GM23338 (cell line): Measurements from ENCODE around the gene HNRNPAB. TPM values are rescaled to one million over a fixed set of nuclear protein-coding genes. Genes with fewer than 3 reads are reported as not detected.
A peak's percentile ranks its signal among the peaks of the same experiment; 100 is the strongest.

Source experiments
- ATAC-seq: fragments of 200-7000 bp; cut with Tn5 transposase; 3 replicates; pipeline ENCODE4 v1.9.1; 2020
- DNase-seq: peaks from one replicate; pipeline ENCODE4 v3.0.0-alpha.2; 2015; ENCODE audit warnings: low spot score
- H2AFZ ChIP-seq: fragments of 200-600 bp; sonication (generic); 2 replicates; pipeline ENCODE4 v1.8.0; 2016; ENCODE audit warnings: antibody characterized with exemption, mild to moderate bottlenecking, moderate library complexity
- H3F3A ChIP-seq: fragments of 200-600 bp; sonication (generic); replicated peaks from 2 replicates; pipeline ENCODE4 v1.8.0; 2017; ENCODE audit warnings: antibody characterized with exemption, mixed run types, low read depth
- H3K27ac ChIP-seq: fragments of 200-600 bp; sonication (generic); 2 replicates; pipeline ENCODE4 v1.6.1; 2016; ENCODE audit warnings: low read depth
- H3K27me3 ChIP-seq: fragments of 200-600 bp; sonication (generic); 2 replicates; pipeline ENCODE4 v1.8.0; 2016; ENCODE audit warnings: mild to moderate bottlenecking, mixed run types, moderate library complexity; ENCODE audit not compliant: insufficient read depth
- H3K36me3 ChIP-seq: fragments of 200-600 bp; sonication (generic); 2 replicates; pipeline ENCODE4 v1.8.0; 2016; ENCODE audit warnings: mild to moderate bottlenecking; ENCODE audit not compliant: insufficient read depth
- H3K4me1 ChIP-seq: fragments of 200-600 bp; sonication (generic); 2 replicates; pipeline ENCODE4 v1.8.0; 2016; ENCODE audit warnings: mild to moderate bottlenecking, moderate library complexity; ENCODE audit not compliant: insufficient read depth
- H3K4me2 ChIP-seq: fragments of 200-600 bp; sonication (generic); 2 replicates; pipeline ENCODE4 v1.7.1; 2017; ENCODE audit warnings: mixed run types
- H3K4me3 ChIP-seq: fragments of 200-600 bp; sonication (generic); 2 replicates; pipeline ENCODE4 v1.6.1; 2016; ENCODE audit warnings: mixed run types
- H3K79me2 ChIP-seq: fragments of 200-600 bp; sonication (generic); replicated peaks from 2 replicates; pipeline ENCODE4 v1.8.0; 2017; ENCODE audit warnings: mild to moderate bottlenecking; ENCODE audit not compliant: insufficient read depth
- H3K9me2 ChIP-seq: fragments of 200-600 bp; sonication (generic); 2 replicates; pipeline ENCODE4 v1.8.0; 2017; ENCODE audit not compliant: insufficient read depth
- H4K20me1 ChIP-seq: fragments of 200-600 bp; sonication (generic); replicated peaks from 2 replicates; pipeline ENCODE4 v1.8.0; 2017; ENCODE audit warnings: mild to moderate bottlenecking; ENCODE audit not compliant: insufficient read depth
- H3K27ac Mint-ChIP-seq: 2 replicates; pipeline ENCODE4 v1.8.0; 2020; ENCODE audit warnings: inconsistent platforms, mild to moderate bottlenecking, moderate library complexity, mixed read lengths
- H3K27me3 Mint-ChIP-seq: 3 replicates; pipeline ENCODE4 v1.8.0; 2022; ENCODE audit warnings: low read depth, mild to moderate bottlenecking, moderate library complexity, mixed read lengths, inconsistent platforms; ENCODE audit not compliant: insufficient read depth, poor library complexity
- H3K36me3 Mint-ChIP-seq: 3 replicates; pipeline ENCODE4 v1.8.0; 2021; ENCODE audit warnings: low read depth, mild to moderate bottlenecking, inconsistent platforms, moderate library complexity, mixed read lengths
- H3K4me1 Mint-ChIP-seq: 3 replicates; pipeline ENCODE4 v1.8.0; 2020; ENCODE audit warnings: mild to moderate bottlenecking, inconsistent platforms, mixed read lengths
- H3K4me3 Mint-ChIP-seq: 3 replicates; pipeline ENCODE4 v1.8.0; 2021; ENCODE audit warnings: moderate library complexity, mild to moderate bottlenecking, inconsistent platforms, mixed read lengths
- H3K9me3 Mint-ChIP-seq: 3 replicates; pipeline ENCODE4 v1.8.0; 2020; ENCODE audit warnings: moderate library complexity, mild to moderate bottlenecking, inconsistent platforms, mixed read lengths
- CREB1 ChIP-seq: fragments of 250-450 bp; sonication (Bioruptor Pico); IDR thresholded peaks from 2 replicates; pipeline ENCODE4 v1.5.0; 2020; ENCODE audit warnings: low read depth, mild to moderate bottlenecking, moderate library complexity
- EZH2 ChIP-seq: fragments of 200-600 bp; sonication (generic); IDR thresholded peaks from one replicate; pipeline ENCODE4 v1.8.0; 2017; ENCODE audit warnings: antibody characterized with exemption, mild to moderate bottlenecking, low read depth; ENCODE audit not compliant: unreplicated experiment
- EZH2phosphoT487 ChIP-seq: fragments of 200-600 bp; sonication (generic); IDR thresholded peaks from one replicate; pipeline ENCODE4 v1.8.1; 2018; ENCODE audit warnings: antibody characterized with exemption; ENCODE audit not compliant: unreplicated experiment
- JUNB ChIP-seq: IDR thresholded peaks from one replicate; pipeline ENCODE4 v1.6.1; 2016; ENCODE audit warnings: antibody characterized with exemption; ENCODE audit not compliant: unreplicated experiment
- NANOG ChIP-seq: IDR thresholded peaks from 2 replicates; pipeline ENCODE4 v1.6.1; 2016; ENCODE audit warnings: antibody characterized with exemption, borderline replicate concordance
- POLR2AphosphoS5 ChIP-seq: IDR thresholded peaks from 2 replicates; pipeline ENCODE4 v1.6.1; 2016; ENCODE audit warnings: antibody characterized with exemption, low read depth
- REST ChIP-seq: IDR thresholded peaks from one replicate; pipeline ENCODE4 v1.6.1; 2018; ENCODE audit warnings: antibody characterized with exemption; ENCODE audit not compliant: unreplicated experiment
- STAT1 ChIP-seq: IDR thresholded peaks from one replicate; pipeline ENCODE4 v1.6.1; 2016; ENCODE audit warnings: antibody characterized with exemption; ENCODE audit not compliant: unreplicated experiment
- ZNF114 ChIP-seq: fragments of 250-450 bp; sonication (Bioruptor Pico); IDR thresholded peaks from 2 replicates; pipeline ENCODE4 v1.5.0; 2020; ENCODE audit warnings: mild to moderate bottlenecking, moderate library complexity
- ZNF331 ChIP-seq: fragments of 250-450 bp; sonication (Bioruptor Pico); IDR thresholded peaks from 2 replicates; pipeline ENCODE4 v1.5.0; 2020; ENCODE audit warnings: low read depth, mild to moderate bottlenecking, moderate library complexity
- polyA plus RNA-seq: library from polyadenylated mRNA; unstranded; fragments of >200 nt; fragmentation: Nextera tagmentation; extraction: Ambion mirVana; gene quantifications from 2 replicates; pipeline ENCODE4 v1.2.1, GENCODE V29; 2016
- total RNA-seq: library from RNA; depleted of rRNA; stranded (reverse); fragments of >200 nt; shearing (Covaris generic); gene quantifications from 2 replicates; pipeline ENCODE4 v1.2.3, GENCODE V29; 2014
- TF ChIP-seq, protein P1 (sequence below), 2 experiments: fragments of 200-600 bp in 1 of 2; sonication (generic) in 1 of 2; conservative IDR thresholded peaks; 2 replicates each; pipeline versions ENCODE4 v1.5.1 to v1.6.1; 2016 to 2017; ENCODE audit warnings: antibody characterized with exemption in 2 of 2, low read depth in 2 of 2, mild to moderate bottlenecking in 2 of 2, moderate library complexity in 1 of 2

Gene HNRNPAB
- total and polyA plus RNA-seq, 2 experiments from 2014 or later, result 304 to 579 TPM

DNA sequence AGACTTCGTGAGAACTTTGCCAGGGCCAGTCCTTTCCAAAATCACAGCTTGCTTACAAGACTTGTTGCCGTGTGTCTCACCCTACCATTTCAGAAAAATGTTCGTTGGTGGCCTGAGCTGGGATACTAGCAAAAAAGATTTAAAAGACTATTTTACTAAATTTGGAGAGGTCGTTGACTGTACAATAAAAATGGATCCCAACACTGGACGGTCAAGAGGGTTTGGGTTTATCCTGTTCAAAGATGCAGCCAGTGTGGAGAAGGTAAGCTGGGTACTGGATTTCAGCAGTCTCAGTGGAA, 1.4 kb downstream of the HNRNPAB start:
- Histone ChIP-seq H3K27me3 (no peaks in the 10 kb centered on the region), H4K20me1 (peaks cover 52% of the 10 kb centered on the region), H3K4me1 (peaks cover 23% of the 10 kb centered on the region), H2AFZ (no peak overlapping the region), H3K4me2 (peak overlapping the region; percentile 99), H3K79me2 (peaks cover 56% of the 10 kb centered on the region), H3K27ac (peak overlapping the region; percentile 84), H3K9me2 (no peaks in the 10 kb centered on the region), H3F3A (peaks cover 53% of the 10 kb centered on the region), H3K36me3 (peaks cover 53% of the 10 kb centered on the region), H3K4me3 (peak overlapping the region; percentile 100)
- peak overlapping the region; percentile 90 for H3K4me3 Mint-ChIP-seq
- H3K27me3 Mint-ChIP-seq, result peaks cover 32% of the 10 kb centered on the region
- TF ChIP-seq POLR2AphosphoS5 (no peak), REST (no peak), NANOG (no peak), ZNF331 (no peak), EZH2 (no peak)
- peaks cover 8% of the 10 kb centered on the region for H3K9me3 Mint-ChIP-seq
- H3K36me3 Mint-ChIP-seq, result peaks cover 59% of the 10 kb centered on the region
- DNase-seq, result no peak
- H3K4me1 Mint-ChIP-seq, result peaks cover 38% of the 10 kb centered on the region
- H3K27ac Mint-ChIP-seq, result peak overlapping the region; percentile 50
- ATAC-seq, result no peak

DNA sequence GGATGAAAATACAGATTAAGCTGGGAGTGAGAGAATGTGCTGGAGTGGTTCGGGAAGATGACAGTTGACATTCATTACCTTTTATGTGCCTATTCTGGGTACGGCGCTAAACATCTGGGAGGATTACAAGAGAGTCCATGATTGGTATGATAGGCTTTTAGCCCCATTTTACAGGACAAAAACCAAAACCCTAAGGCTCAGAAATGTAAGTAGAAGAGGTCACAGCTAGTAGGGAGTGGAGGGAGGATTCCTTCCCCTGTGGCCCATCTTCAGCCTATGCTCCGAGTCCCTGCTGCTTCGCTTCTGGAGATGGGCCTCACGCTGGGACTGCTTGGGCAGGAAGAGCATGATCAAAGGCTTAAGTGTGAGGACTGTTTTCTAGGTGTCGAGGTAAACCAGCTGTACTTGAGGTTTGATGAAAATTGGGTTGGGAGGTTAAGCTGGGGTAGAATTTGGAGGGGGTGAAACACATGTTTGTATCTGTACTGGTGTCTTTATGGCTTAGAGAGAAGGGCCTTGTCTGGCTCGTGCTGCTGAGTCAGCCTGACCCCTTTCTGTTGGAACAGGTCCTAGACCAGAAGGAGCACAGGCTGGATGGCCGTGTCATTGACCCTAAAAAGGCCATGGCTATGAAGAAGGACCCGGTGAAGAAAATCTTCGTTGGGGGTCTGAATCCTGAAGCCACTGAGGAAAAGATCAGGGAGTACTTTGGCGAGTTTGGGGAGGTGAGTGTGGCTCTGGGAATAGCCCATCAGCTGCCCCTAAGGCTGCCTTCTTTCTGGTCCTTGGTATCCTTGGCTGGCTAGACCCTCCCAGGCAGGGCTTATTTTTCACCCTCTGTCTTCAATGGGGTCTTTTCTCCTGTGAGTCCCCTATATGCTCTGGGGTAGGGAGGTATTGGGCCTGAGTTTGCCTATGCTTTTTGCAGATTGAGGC, 2.1 kb downstream of the HNRNPAB start:
- Histone ChIP-seq H3K9me2 (no peaks in the 10 kb centered on the region), H3K79me2 (peaks cover 56% of the 10 kb centered on the region), H3K27me3 (no peaks in the 10 kb centered on the region), H3K4me2 (peak overlapping the region; percentile 99), H3K4me1 (peaks cover 23% of the 10 kb centered on the region), H3K4me3 (peak overlapping the region; percentile 100), H3K36me3 (peaks cover 59% of the 10 kb centered on the region), H4K20me1 (peaks cover 59% of the 10 kb centered on the region), H3F3A (peaks cover 61% of the 10 kb centered on the region), H3K27ac (peak overlapping the region; percentile 84), H2AFZ (no peak overlapping the region)
- peak overlapping the region; percentile 50 for H3K27ac Mint-ChIP-seq
- TF ChIP-seq, protein P1, sequence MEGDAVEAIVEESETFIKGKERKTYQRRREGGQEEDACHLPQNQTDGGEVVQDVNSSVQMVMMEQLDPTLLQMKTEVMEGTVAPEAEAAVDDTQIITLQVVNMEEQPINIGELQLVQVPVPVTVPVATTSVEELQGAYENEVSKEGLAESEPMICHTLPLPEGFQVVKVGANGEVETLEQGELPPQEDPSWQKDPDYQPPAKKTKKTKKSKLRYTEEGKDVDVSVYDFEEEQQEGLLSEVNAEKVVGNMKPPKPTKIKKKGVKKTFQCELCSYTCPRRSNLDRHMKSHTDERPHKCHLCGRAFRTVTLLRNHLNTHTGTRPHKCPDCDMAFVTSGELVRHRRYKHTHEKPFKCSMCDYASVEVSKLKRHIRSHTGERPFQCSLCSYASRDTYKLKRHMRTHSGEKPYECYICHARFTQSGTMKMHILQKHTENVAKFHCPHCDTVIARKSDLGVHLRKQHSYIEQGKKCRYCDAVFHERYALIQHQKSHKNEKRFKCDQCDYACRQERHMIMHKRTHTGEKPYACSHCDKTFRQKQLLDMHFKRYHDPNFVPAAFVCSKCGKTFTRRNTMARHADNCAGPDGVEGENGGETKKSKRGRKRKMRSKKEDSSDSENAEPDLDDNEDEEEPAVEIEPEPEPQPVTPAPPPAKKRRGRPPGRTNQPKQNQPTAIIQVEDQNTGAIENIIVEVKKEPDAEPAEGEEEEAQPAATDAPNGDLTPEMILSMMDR (conservative IDR thresholded peaks at IDR 0.05; ENCODE audit: low read depth in 2 of 2), result no peak
- TF ChIP-seq ZNF114 (CRISPR knock-in tag) (no peak), EZH2 (no peak), REST (no peak), NANOG (no peak), EZH2phosphoT487 (no peak), POLR2AphosphoS5 (no peak), STAT1 (no peak), JUNB (no peak), CREB1 (CRISPR knock-in tag) (no peak)
- H3K27me3 Mint-ChIP-seq, result peaks cover 37% of the 10 kb centered on the region
- H3K4me1 Mint-ChIP-seq, result peaks cover 38% of the 10 kb centered on the region
- H3K9me3 Mint-ChIP-seq, result peaks cover 8% of the 10 kb centered on the region
- DNase-seq (no peak), ATAC-seq (no peak)
- peaks cover 66% of the 10 kb centered on the region for H3K36me3 Mint-ChIP-seq
- peak overlapping the region; percentile 90 for H3K4me3 Mint-ChIP-seq
